NCI-H1930 (cell line): ENCODE measurements around the gene DLGAP1.

Experiments
- DNase-seq, 2 experiments: peaks; one replicate each; lab custom pipeline; 2025; lab: John Stamatoyannopoulos, UW

DLGAP1 gene

GRCh38 chr18:3689986-3690763 is 764.9 kb downstream of the DLGAP1 start:
- DNase-seq = no peak

DNA sequence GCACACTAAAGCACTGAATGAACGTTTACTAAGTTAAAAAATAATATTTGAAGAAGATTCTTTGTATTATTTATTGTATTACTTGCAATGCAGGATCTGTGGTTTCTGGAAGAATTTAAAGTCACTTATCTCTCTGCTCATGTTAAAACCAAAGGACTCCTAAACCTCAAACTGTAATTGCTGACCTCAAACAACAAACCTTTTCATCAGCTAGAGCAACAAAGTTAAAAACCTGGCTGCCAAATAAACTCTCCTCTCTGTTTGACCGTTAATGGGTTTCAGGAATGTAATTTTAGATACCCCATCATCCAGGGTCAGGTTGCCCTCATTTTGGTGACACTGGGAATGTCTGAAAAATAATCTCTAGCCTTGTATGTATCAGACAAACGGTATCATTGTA is 766.0 kb downstream of the DLGAP1 start:
- no peak for DNase-seq

DNA sequence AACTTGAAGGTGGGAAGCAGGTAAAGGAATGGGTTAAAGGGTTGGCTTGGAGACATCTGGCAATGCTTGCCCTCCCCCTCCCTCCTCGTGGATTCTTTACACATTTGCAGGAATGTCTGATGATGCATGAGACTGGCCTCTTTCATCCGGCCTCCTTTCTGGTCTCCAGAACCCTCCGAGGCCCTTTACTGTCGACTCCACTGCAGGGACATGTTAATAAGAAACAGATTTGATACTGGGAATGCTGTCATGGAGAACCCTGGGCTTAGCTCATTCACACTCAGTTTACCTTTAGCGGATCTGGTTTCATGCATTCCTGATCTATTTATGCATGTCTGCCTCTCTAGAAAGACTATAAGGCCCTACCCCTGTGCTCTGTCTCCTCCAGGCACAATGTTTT is 766.4 kb downstream of the DLGAP1 start:
- DNase-seq = no peak

GRCh38 chr18:3683483-3683882 is 771.6 kb downstream of the DLGAP1 start:
- no peak for DNase-seq

DNA sequence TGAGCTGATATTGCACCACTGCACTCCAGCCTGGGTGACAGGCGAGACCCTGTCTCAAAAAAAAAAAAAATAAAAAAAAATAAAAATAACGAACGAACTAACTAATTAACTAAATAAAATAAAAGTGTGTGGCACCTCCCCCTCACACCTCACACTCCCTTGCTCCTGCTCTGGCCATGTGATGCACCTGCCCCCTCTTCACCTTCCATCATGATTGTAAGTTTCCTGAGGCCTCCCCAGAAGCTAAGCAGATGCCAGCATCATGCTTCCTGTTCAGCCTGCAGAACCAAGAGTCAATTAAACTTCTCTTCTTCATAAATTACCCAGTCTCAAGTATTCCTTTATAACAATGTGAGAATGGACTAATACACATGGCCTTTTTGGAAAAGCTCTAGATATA is 773.0 kb downstream of the DLGAP1 start:
- DNase-seq = no peak

DNA sequence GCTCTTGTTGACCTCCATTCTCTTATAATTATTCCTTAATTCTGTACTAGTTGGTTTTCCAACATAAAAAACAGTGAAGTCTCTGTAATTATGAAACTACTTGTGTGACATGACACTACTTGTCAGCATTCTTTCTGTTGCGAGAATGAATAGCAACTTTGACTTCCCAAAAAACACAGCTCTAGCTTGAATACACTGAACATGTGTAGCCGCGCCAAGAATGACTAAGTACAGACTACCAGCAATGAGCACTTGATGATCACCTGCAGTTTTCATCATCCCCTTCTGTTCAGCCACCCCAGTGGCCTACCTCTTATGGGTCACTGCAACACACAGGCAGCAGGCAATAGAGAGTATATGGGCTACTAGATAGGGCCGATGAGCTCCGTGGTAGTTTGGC is 775.9 kb downstream of the DLGAP1 start:
- no peak for DNase-seq

DNA sequence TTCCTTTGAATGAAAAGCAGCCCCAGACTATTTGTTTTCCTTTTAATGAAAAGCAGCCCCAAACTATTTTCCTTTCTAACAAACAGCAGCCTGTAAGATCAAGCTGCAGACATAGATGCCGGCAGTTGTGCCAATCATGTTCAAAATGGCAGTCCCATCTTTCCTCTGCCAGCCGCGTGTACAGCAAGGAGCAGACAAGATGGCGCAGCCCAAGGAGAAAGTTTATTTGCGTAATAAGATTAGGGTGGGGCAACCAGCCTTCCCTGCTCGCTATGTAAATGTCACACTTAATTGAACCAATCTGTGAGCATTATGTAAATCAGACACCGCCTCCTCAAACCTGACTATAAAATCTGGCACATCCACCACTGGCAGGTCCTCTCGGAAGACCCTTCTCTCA is 779.1 kb downstream of the DLGAP1 start:
- no peak for DNase-seq

DNA sequence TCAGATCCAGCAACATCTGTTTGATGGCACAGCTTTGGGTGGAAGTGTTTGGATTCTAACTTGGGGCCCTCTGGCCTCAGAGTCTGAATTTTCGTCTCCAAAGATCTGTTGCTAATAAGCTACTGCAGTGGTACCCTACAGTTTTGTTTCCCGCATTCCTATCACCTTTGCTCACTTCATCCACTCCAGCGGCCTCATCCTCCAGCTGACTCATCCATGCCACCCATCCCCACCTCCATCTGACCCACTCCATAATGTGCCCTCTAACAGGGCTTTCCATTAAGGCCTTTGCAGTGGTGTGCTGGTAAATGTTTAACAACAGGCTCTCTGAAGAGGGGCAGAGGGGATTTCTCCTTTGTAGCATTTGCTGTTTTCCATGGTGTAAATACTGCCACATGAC is 779.7 kb downstream of the DLGAP1 start:
- DNase-seq = no peak

DNA sequence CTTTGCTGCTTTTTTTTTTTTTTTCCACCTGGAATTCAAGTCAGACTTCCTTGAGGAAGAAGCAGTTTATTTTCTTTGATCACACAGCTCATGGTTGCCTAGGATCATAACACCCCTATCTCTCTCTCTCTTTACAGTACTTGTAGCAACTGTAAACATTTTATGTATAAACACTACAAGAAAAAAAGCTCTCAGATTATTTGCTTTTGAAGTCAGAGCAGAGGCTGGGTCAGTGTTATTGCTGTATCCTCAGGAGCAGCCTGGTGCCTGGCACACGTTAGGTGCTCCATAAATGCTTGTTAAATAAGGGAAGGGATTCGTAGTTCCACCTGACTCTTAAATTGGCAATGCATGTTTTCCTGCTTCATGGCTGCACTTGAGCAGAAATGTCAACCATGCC is 783.9 kb downstream of the DLGAP1 start:
- DNase-seq = no peak

DNA sequence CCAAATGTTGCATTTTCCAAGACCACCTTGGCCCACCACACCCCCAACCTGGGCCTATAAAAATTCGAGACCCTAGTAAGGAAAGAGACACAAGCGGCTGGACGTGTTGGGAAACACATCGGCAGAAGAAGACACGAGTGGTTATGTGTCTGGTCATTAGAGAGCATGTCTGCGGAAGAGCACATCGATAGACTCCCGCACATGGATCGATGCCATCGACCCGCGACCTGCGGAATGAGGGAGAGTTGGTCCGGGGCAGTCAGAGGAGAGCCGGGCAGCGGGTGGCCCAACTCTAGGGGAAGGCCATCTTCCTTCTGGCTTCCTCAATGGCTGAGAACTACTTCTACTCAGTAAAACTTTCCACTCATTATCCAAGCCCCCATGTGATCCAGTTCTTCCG is 785.7 kb downstream of the DLGAP1 start:
- DNase-seq = no peak

DNA sequence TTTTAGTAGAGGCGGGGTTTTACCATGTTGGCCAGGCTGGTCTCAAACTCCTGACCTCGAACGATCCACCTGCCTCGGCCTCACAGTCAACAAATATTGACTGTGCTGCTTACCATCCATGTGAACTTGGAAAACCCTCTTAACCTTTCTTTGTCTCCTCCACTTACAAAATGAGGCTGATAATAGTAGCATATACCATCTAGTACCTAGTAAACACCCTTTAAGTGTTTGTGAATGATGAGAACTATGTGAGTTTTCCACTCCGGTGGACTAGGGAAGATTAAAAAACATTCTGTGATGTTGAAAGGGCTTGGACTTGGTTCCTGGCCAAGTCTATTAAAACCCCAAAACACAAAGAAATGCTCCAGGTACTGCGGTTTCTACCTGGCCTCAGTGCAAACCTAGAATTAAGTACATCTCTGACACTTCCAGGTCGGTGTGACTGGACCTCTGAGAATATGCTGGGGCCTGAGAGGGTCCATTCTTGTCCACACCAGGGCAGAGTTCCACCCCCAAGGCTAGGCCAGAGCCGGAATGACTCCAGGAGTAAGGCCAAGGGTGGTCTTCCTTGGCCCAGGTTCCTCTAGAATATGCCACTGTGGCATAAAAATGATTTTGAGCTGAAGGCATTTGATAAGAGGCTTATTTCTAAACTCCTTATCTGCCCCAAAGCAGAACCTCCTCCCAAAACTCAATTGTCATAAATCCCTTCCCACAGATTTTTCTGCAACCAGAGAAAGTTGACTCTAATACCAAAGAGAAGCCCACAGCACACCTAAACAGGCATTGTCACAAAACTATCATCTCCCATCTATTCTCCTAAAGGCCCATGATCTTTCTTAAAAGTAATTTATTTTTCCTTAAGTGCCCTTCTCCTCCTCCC is 787.6 kb downstream of the DLGAP1 start:
- no peak for DNase-seq

DNA sequence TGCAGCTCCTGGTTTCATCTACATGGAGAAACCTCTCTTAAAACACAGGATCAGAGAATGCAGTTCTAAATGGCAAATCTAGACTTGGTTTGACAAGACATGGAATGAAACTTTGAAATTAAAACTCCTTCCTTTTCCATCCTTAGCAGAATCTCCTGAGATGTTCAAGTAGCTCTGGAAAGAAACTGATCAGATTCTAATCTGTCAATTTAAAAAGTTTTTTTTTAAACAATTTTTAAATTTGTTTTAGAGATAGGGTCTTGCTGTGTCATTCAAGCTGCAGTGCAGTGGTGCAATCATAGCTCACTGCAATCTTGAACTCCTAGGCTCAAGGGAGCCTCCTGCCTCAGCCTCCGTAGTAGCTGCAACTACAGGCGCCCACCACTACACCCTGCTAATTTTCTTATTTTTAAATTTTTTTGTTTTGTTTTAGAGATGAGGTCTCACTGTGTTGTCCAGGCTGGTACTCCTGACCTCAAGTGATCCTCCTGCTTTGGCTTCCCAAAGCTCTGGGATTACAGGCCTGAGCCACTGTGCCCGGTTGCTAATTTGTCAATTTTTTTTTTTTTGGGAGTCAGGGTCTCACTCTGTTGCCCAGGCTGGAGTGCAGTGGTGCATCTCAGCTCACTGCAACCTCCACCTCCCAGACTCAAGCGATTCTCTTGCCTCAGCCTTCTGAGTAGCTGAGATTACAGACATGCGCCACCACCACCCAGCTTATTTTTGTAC is 788.4 kb downstream of the DLGAP1 start:
- DNase-seq = no peak

DNA sequence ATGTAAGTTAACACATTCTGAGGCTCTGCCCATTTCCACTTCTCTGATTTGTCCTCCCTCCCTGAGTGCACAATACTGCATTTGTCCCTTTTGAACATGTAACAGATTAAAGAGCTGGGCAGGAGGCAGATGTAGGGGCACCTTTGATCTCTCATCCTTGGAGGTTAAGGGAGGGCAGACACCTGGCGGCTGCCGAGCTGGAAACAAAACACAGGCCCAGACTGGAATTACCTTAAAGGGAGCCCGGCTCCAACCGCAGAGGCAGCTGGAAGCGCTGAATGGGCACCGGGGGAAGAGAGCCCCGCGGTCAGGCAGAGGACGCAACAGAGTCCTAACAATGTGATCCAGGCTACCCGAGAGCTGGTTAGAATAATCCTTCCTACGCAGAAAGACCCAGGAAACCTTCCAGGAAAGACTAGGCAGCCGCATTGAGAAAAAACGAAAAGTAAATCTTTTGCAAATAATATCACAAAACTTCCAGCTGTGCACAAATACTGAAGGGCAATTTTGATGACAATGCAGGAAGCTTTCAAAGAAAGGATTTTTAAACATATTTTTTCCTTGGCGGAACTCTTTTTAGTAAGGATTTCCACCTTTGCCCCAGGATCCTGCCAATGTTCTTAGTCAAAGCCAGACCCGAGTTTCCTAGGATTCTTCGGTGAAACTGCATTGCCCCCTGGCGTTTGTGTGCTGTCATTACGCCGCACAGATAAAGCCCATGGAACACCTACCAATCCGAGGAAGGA is 789.2 kb downstream of the DLGAP1 start:
- DNase-seq = peak; percentile 62 to 71

DNA sequence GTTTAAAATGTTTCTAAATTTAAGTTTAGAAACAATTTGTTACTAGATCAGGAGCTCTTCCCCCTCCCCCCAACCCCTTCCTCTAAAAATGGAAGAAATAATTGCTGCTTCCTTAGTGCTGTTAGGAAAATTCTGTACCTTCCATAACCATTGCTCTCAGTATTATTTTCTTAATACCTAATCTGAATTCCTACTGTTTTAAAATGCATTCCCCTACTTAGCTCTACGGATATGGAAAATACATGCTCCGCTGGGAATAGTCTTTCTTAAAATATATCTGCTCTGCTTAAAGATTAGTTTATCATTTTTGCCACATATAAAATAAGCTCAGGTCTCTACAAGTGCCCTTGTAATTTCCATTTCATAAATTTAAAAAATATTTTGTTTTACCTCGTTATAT is 789.9 kb downstream of the DLGAP1 start:
- DNase-seq = no peak

- DNase-seq = no peak
Observed at GRCh38 chr18:3664563-3665178, 790.4 kb downstream of the DLGAP1 start.

DNA sequence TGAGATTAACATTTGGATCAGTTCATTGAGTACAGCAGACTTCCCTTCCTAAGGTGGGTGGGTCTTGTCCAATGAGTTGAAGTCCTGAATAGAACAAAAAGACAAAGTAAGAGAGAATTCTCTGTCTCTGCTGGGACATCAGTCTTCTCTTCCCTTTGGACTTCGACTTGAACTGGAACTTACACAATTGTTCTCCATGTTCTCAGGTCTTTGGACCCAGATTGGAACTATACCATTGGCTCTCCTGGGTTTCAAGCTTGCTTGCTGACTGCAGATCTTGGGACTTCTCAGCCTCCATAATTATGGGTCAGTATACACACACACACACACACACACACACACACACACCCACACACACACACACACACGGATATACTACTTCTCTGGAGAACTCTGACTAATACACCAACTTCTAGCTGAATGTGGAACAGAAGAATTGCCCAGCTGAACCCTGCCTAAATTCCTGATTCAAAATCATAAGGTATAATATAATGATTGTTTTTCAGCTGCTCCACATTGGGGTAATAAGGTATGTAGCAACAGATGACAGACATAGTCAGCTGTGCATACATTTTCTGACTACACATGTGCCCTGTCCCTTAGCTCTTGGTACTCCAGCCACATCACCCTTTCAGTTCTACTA is 791.1 kb downstream of the DLGAP1 start:
- DNase-seq = no peak

DNA sequence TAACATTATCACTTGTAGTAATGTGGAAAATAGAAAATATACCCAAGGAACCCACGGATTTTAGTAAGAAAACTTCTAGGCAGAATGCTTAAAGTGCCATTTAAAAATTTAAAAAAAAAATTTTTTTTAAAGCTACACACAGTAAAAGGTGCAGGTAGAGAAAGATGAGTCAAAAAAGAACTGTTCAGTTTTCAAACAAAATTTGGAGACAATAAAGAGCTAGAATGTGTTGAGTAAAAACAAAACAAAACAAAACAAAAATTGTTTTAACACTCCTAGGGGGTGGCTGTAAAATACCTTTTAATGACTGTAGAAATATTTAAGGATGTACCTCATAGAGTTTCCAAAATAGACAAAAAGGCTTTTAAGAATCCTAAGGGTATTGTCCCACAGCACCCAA is 793.1 kb downstream of the DLGAP1 start:
- no peak for DNase-seq

DNA sequence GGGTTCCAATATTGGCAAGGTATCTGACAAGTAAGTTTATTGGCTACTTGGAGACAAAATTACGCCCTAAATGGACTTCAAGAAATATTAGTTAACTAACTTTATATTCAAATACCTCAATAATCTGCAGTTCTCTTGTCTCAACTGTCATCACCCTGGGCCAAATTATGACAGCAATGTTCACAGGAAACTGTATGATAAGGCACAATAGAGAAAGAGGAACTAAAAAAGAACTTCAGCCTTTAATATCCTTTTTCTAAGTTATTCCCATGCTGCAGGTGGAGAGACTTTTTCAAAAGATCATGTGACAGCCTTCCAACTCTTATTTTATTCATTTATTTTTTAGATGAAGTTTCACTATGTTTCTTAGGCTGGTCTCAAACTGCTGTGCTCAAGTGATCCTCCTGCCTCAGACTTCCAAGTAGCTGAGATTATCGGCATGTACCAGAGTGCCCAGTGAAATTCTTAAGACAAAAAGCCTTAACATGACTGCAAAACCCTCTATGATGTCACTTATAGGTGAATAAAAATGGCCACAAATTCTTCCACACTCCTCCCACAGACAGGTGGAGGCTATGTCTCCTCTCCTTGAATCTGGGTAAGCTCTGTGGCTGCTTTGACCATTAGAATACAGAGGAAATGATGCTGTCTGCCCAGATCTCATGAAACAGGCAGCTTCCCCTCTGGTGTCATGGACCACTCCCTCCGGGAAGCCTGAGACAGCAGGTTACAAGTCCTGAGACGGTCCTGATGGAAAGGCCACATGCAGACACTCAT is 794.2 kb downstream of the DLGAP1 start:
- DNase-seq = no peak

GRCh38 chr18:3658529-3658928 is 796.6 kb downstream of the DLGAP1 start:
- DNase-seq = no peak
